HG03135 (cell line): Measurements from ENCODE around the gene HNRNPLL.
"Not testable (repeated sequence)": the region's sequence is repeated elsewhere in the genome, so short reads cannot be mapped to it uniquely, and the experiment has no call there.

Experiments
- ATAC-seq: cut with Tn5 transposase; IDR thresholded peaks from one replicate; pipeline ENCODE4 v1.9.1; 2021; ENCODE audit warnings: mild to moderate bottlenecking, moderate library complexity; ENCODE audit not compliant: unreplicated experiment

HNRNPLL gene

DNA sequence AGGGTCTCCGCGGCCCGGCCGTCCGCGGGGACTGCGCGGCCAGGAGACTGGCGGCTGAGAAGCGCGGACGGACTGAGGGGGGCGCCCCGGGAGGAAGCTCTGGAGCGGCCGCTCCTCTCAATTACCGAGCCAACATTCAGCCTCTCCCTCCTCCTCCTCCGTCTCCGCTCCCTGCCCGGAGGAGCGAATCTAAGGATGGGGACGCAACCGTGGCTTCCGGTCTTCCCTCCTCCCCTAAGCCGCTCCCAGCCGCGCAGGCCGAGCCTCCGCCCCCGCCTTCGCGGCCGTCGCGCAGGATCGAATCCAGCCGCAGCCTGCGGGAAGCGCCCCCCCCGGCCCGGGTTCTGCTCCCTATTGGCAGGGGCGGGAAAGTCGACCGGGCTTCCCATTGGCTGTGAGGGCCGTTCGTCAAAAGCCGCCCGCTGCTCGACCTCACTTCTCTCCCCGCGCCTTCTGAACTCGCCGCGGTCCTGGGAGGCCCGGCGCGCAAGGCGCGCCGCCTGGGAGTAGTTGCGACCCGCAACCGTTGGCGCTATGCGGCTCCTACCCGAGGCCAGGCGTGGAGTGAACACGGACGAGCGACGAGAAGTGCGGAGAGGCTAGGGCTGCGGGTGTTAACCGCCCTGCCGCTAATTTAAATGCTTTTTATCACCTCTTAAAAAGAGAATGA, at the start of gene HNRNPLL:
HNRNPLL (minus strand) TSS at position 197 of the 670 bp plus-strand sequence. CDS start 302 bp downstream, outside the sequence.
- ATAC-seq: peak; percentile 57

DNA sequence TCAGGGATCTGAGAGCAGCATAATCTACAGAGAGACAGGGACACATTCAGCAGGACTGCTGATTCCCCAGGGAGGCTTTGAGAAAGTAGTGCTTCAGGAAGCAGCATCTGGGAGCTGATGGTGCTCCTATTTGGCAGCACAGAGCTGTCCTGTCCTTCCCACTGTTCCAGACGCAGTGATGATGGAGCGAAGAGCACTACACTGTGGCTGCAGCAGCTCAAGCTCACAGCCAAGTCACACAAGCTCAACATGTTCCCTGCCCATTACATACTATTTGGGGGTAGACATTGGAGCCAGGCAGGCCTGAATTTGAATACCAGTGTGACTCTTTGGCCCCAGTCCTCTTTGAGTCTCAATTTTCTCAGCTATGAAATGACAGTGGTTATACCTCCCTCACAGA, 48.0 kb upstream of the HNRNPLL start:
- no peak for ATAC-seq

DNA sequence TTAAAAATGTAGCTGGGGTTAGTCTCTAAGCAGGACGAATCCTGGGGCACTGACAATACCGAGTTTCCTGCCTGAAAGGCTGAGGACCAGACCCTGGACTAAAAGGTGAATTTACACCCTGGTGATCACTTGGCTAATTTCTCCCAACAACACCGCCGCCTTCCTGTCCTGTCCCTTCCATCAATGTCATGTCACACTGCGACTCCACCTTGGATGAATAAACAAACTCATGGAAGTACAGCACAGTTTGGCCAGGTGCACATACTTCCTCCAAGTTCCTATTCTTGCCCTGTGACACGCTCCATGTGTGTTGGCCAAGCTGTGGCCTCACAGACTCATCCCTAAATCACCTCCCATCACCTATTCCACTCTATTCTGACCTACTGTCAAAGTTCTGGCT, 47.3 kb upstream of the HNRNPLL start:
- ATAC-seq: no peak

DNA sequence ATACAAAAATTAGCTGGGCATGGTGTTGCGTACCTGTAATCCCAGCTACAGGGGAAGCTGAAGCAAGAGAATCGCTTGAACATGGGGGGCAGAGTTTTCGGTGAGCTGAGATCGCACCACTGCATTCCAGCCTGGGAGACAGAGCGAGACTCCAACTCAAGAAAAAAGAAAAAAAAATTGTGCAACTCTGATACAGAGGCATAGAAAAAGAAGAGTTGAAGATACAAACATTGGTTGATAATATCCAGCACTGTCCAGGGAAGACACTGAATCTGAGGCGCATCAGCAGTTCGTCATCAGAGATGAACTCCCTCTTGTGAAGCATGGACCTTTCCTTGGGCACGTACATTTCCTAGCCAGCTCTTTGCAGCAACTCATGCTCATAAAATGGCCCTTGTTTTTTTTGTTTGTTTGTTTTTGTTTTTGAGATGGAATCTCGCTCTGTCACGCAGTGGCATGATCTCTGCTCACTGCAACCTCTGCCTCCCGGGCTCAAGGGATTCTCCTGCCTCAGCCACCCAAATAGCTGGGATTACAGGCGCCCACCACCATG, 46.5 kb upstream of the HNRNPLL start:
- ATAC-seq: no peak

DNA sequence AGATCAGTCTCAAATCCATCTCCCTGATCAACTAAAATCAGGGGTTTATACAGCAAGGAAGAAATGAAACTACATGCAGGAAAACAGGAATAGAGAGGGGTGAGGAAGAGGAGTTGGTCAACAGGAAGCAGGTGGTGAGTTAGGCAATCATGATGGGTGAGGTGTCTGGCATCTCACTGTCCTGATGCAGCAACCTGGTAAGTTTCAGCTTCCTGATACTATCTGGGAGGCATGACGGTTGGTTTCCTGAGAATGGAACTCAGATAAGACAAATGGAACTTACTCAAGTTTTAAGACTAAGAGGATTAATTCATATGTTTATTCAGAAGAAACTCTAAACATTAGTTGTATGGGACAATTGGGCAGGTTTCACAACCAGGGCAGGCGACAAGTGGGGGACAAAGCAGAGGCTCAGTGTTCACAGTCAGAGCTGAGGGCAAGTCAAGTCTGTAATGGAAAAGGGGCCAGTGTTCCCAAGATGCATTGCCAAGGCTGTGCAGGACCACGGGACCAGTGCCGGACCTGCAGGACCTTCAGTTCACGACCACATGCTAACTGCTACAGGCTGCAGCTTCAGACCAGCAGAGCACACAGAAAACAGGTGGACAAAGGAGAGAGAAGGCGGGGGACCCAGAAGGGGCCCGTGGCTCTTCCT, 45.5 kb upstream of the HNRNPLL start:
- no peak for ATAC-seq

DNA sequence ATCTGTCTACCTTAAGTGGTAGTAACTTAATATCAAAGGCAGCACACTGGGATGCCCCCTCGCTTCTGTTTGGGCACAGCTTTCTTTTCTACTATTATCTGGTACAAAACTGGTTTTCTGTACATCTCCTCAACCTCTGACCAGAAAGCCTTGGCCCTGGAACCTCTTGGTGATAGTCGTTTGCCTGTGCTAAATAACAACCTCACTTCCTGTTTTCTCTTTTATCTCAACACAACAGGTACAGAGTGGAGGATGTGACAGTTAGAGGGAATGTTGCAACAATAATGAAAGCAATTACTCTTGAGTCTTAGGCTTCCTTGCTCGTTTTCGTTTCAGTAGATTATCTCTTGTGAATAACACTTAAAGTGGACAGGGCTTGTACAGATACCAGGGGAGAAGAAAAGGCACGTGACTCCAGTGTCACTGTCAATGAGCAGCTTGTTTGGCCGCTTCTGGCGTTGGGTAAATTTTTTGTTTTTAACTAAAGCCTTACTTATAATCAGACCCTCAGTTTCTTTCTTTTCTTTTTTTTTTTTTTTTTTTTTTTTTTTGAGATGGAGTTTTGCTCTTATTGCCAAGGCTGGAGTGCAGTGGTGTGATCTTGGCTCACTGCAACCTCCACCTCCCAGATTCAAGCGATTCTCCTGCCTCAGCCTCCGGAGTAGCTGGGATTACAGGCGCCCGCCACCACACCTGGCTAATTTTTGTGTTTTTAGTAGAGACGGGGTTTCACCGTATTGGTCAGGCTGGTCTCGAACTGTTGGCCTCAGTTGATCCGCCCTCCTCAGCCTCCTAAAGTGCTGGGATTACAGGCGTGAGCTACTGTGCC, 41.2 kb upstream of the HNRNPLL start:
- ATAC-seq: not testable (repeated sequence)

DNA sequence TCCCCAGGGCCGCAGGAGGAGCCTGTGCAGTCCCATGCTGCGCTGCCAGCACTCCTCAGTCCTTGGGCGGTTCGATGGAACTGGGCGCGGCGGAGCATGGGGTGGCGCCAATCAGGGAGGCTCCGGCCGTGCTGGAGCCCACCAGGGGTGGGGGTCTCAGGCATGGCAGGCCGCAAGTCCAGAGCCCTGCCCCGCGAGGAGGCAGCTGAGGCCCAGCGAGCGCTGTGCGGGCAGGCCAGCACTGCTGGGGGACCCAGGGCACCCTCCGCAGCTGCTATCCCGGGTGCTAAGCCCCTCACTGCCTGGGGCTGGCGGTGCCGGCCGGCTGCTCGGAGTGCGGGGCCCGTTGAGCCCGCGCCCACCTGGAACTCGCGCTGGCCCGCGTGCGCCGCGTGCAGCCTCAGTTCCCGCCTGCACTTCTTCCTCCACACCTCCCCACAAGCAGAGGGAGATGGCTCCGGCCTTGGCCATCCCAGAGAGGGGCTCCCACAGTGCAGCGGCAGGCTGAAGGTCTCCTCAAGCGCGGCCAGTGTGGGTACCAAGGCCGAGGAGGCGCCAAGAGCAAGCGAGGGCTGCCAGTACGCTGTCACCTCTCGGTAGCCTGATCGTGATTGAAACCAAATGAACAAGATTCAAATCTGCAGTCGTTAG, 40.4 kb upstream of the HNRNPLL start:
- ATAC-seq: no peak

DNA sequence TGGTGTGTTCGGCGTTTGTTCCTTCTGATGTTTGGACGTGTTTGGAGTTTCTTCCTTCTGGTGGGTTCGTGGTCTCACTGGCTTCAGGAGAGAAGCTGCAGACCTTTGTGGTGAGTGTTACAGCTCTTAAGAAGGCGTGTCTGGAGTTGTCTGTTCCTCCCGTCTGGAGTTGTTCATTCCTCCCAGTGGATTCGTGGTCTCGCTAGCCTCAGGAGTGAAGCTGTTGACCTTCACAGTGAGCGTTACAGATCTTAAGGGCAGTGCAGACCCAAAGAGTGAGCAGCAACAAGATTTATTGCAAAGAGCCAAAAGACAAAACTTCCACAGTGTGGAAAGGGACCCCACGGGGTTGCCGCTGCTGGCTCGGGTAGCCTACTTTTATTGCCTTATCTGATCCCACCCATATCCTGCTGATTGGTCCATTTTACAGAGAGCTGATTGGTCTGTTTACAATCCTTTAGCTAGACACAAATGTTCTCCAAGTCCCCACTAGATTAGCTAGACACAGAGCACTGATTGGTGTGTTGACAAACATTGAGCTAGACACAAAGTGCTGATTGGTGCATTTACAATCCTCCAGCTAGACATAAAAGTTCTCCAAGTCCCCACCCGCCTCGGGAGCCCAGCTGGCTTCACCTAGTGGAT, 39.8 kb upstream of the HNRNPLL start:
- not testable (repeated sequence) for ATAC-seq

DNA sequence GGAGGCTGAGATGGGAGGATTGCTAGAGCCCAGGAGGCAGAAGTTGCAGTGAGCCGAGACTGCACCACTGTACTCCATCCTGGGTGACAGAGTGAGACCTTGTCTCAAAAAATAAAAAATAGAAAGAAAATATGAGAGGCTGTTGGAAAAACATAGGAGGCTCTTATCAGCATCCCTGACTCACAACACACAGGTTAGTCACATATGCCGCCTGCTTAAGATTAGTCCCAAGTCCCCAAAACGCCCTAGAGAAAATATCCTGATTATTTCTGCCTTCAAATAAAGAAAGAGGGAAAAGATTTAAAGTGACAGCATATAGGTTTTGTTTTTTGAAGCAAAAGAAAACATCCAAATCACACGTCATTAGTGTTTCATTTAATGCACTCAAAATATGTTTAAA, 33.3 kb upstream of the HNRNPLL start:
- no peak for ATAC-seq

DNA sequence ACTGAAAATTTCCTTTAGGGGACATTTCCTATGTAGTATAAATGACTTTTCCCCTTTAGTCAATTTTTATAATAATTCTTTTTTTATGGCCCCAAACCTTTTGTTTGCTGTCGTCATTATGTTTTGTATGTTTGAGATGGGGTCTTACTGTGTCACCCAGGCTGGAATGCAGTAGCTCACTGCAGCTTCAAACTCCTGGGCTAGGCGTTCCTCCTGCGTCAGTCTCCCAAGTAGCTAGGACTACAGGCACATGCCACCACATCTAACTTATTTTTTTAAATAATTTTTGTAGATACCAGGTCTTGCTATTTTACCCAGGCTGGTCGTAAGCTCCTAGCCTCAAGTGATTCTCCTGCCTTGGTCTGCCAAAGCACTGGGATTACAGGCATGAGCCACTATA, 32.4 kb upstream of the HNRNPLL start:
- no peak for ATAC-seq

DNA sequence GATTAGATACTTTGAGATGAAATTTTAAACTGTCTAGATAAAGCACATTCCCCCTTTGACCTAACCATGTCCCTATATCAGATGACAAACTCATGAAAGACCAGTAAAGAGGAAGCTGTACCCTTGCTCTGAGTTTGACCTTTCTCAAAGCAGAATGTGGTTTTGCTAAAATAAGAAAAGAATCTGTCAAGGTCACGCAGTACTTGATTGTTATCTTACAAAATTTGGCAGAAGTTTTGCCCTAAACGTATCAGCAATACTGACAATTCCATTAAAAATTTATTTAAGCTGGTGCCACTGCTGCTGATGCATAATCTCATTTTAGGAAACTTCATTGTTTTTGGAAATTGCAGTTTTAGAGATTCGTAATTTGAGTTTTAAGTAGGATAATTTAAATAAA, 32.0 kb upstream of the HNRNPLL start:
- ATAC-seq: peak; percentile 85

DNA sequence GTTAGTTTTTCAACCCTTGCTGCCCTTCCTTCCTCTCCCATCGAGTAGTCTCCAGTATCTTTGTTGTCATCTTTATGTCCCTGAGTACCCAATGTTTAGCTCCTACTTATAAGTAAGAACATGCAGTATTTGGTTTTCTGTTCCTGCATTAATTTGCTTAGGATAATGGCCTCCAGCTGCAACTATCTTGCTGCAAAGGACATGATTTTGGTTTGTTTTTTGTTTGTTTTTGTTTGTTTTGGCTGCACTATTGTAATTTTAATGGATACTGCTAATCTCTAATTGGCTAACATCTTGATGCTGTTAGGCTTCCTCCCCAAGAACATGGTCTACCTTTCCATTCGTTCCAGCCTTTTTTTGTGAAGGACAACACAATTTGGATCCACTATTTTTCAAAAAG, 31.2 kb upstream of the HNRNPLL start:
- no peak for ATAC-seq

DNA sequence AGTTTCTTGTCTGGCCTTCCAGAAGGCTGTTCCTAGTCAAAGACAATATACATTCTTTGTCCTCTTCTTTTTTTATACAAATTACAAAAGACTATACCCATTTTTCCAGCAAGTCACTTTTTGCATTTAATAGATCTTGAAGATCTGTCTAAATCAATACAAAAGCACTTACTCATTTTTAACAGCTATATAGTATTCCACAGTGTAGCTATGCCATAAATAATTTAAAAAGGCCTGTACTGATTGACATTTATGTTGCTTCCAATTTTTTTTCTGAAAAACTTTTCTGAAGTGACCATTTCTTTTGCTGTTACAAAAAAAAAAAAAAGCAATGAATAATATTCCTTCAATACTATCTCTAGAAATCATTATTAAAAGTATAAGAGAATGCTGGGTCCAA, 30.3 kb upstream of the HNRNPLL start:
- no peak for ATAC-seq

DNA sequence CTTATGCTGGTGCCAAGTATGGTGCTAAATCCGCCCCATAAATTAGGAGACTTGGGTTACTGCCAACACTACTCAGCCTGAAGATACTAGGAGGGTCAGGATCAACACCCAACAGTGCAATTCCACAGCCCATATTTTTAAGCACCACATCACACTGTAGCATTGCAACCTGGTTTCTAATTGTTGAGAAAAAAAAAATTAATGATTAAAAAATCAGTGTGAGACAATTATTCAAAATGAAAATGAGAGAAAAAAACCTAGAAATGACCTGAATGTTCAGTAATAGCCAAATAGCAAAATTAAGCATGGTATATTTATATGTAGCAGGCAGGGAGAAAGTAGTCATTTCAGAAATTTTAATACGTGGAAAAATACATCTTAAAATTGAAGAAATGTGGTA, 29.2 kb upstream of the HNRNPLL start:
- ATAC-seq: no peak

DNA sequence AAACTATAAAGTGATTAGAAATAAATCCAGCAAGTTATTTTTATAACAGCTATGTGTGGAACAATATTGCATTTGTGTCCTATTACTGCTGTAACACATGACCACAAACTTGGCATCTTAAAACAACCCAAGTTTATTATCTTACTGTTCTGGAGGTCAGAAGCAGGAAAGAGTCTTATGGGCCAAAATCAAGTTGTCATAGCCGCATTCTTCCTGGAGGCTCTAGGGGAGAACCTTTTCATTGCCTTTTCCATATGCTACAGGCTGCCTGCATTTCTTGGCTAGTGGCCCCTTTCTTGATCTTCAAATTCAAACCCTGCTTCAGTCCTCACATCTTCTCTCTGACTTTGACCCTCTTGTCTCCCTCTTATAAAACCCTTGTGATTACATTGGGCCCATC, 27.0 kb upstream of the HNRNPLL start:
- no peak for ATAC-seq

DNA sequence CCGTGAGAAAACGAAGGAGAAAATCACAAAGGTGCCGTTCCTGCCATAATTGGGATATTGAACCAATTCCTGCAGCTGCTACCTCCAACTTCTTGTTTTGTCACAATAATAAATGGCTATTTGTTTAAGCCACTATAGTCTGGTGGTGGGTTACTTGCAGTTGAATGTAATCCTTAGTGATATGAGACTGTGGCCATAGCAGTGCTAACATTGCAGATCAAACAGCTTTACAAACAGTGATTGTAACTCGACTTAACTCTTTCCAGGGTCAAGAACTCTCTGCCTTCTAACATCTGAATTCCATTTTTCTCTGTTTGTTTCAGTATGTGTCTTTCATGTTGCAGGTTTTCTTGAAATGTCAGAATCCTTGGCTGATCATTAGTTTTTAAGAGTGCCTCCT, 24.7 kb upstream of the HNRNPLL start:
- no peak for ATAC-seq

DNA sequence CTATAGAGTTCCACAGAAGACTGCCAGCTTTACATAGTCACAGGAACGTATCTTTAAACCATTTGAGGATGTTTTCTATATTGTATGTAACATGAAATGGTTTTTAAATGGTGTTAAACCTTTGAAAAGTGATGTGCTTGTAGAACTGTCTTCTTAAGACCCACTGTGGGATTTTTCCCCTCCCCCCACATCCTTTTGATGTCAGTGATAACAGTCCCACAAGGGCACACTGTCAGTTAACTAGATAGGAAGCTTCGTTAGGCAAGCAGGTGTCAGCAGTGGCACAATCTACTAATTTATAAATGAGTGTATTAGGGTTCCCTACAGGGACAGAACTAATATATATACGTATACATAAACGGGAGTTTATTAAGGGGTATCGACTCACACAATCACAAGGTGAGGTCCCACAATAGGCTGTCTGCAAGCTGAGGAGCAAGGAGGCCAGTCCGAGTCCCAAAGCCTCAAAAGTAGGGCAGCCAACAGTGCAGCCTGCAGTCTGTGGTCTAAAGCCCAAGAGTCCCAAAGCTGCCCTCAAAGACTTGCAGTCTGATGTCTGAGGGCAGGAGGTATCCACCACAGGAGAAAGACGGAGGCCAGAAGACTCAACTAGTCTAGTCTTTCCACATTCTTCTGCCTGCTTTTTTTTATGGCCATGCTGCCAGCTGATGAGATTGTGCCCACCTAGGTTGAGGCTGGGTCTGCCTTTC, 23.8 kb upstream of the HNRNPLL start:
- ATAC-seq: no peak

DNA sequence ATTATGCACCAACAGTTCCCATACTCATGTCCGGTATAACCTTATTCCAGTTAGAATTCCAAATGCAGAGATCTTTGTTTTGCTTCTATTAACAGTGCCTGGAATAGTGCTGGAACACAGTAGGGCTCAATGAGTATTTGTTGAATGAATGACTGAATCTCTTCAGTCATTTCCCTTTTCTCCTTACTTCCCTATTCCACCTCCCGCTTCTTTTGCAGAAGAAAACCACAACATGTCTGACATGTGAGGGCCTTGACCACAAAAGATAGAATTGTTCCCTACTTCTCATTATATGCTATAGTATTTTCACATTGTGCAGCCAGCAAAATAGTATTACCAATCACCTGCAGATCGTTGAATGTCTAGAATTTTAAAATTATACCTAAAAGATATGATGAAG, 19.5 kb upstream of the HNRNPLL start:
- no peak for ATAC-seq

DNA sequence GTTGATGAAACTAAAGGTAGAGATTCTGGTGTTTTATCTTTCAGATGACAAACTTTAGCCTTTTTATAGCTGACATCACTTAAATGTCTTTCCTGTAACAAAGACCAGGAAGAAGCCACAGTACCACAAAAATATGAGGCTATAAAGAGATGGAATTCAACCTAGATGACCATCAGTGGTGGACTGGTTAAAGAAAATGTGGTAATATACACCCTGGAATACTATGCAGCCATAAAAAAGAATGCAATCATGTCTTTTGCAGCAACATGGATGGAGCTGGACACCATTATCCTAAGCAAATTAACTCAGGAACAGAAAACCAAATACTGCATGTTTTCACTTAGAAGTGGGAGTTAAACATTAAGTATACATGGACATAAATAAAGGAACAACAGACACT, 18.3 kb upstream of the HNRNPLL start:
- no peak for ATAC-seq
